ENCODE data around the gene FOXL3.

FOXL3 gene

DNA sequence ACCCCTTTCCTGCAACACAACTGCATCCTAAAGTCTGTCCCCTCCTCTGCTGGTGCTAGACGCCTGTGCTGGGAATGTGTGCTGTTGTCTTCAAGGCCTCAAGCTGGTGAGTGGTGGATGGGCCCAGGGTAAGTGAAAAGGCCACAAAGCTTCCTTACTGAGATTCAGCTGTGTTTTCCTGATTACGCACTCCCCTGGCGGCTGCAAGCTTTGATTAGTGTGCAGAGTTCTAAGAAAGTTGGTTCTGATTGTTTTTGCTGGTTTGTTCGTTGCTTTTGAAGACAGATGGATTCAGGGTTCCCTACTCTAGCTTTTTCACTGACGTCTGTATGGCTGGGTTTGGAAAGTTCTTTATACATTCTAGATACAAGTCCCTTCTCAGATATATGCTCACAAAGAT is 11.9 kb upstream of the FOXL3 start:
- no peaks in the 10 kb centered on the region for H3K79me1 ChIP-seq (ENCODE audit: low read length)
- H3K36me3 ChIP-seq (ENCODE audit: control insufficient read depth, insufficient read depth, low read length), result no peaks in the 10 kb centered on the region
- H3K79me2 ChIP-seq (ENCODE audit: control insufficient read depth, insufficient read depth, low read length), result no peaks in the 10 kb centered on the region
- H2BK5ac ChIP-seq (ENCODE audit: low read length), result no peak overlapping the region
- no CpG with 5 or more reads among the region's 5 CpGs for WGBS (ENCODE audit: extremely low coverage, insufficient coverage, low lambda C conversion rate)
- no peak overlapping the region for H4K5ac ChIP-seq (ENCODE audit: low read length)
- H2BK120ac ChIP-seq (ENCODE audit: low read depth, low read length), result no peak overlapping the region
- no peak overlapping the region for H3K18ac ChIP-seq (ENCODE audit: low read length)
- H2AK5ac ChIP-seq (ENCODE audit: low read length), result no peak overlapping the region
- no peaks in the 10 kb centered on the region for H3K27me3 ChIP-seq (ENCODE audit: insufficient read depth, low read length, poor library complexity)
- no peak overlapping the region for H3K4me3 ChIP-seq (ENCODE audit: low read length)
- no peak overlapping the region for H3K56ac ChIP-seq (ENCODE audit: low read length)
- H4K8ac ChIP-seq (ENCODE audit: low read depth, low read length), result no peak overlapping the region
- DNase-seq, result no peak
- no peak overlapping the region for H2BK15ac ChIP-seq (replicated peaks; ENCODE audit: low read depth)
- H3K23ac ChIP-seq (ENCODE audit: low read length), result no peak overlapping the region
- no peaks in the 10 kb centered on the region for H3K4me1 ChIP-seq (ENCODE audit: control insufficient read depth, low read depth, low read length)
- H3K4ac ChIP-seq (ENCODE audit: low read depth, low read length), result no peak overlapping the region
- no peak overlapping the region for H3K27ac ChIP-seq (ENCODE audit: low read depth, low read length)
- no peak overlapping the region for H3K9ac ChIP-seq (ENCODE audit: low read length)
- no peak overlapping the region for H3K4me2 ChIP-seq (ENCODE audit: low read length)

DNA sequence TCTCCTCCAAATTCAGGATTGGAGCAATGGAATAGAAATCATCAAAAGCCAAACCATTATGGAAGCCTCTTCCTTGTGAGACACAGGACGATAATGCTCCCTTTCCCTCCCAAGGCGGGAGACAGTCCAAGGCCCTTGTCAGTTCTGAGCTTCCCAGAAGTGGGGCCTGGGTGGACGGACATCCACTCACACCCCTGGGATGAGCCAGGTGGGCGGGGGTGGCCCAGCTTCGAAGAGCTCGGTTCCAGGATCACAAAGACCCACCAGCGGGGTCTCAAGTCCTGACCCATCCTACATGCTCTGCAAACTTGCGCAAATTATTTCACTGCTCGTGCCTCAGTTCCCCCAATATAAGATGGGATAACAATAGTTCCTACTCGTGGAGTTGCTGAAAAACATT is 10.1 kb upstream of the FOXL3 start:
- Histone ChIP-seq H3K27me3 (ENCODE audit: insufficient read depth, low read length, poor library complexity) (no peaks in the 10 kb centered on the region), H3K4me3 (ENCODE audit: low read length) (no peak overlapping the region), H3K4me2 (ENCODE audit: low read length) (no peak overlapping the region), H4K5ac (ENCODE audit: low read length) (no peak overlapping the region), H3K56ac (ENCODE audit: low read length) (no peak overlapping the region), H3K36me3 (ENCODE audit: control insufficient read depth, insufficient read depth, low read length) (no peaks in the 10 kb centered on the region), H3K27ac (ENCODE audit: low read depth, low read length) (no peak overlapping the region), H4K8ac (ENCODE audit: low read depth, low read length) (no peak overlapping the region), H3K4me1 (ENCODE audit: control insufficient read depth, low read depth, low read length) (no peaks in the 10 kb centered on the region), H2BK120ac (ENCODE audit: low read depth, low read length) (no peak overlapping the region), H2BK15ac (replicated peaks; ENCODE audit: low read depth) (no peak overlapping the region), H3K18ac (ENCODE audit: low read length) (no peak overlapping the region), H3K79me1 (ENCODE audit: low read length) (no peaks in the 10 kb centered on the region), H3K4ac (ENCODE audit: low read depth, low read length) (no peak overlapping the region), H2AK5ac (ENCODE audit: low read length) (no peak overlapping the region), H2BK5ac (ENCODE audit: low read length) (no peak overlapping the region), H3K9ac (ENCODE audit: low read length) (no peak overlapping the region), H3K23ac (ENCODE audit: low read length) (no peak overlapping the region), H3K79me2 (ENCODE audit: control insufficient read depth, insufficient read depth, low read length) (no peaks in the 10 kb centered on the region)
- WGBS (ENCODE audit: extremely low coverage, insufficient coverage, low lambda C conversion rate), result no CpG with 5 or more reads among the region's 10 CpGs
- DNase-seq, result no peak

DNA sequence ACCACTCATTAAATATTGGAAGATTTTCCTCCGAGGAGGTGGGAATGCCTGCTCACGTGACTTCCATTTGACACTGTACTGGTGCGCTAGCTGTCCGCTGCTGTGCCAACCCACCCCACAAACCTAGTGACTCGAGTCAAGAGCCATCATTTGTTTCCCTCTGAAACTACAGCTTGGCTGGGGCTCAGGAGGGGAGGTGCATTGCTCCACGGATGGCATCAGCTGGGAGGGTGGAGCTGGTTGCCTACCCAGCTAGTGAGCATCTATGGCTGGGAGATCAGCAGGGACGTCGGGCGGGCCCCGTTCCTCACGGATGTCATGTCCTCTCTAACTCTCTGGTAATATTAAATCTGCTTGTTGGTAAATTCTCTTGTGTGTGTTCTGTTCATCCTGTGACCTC is 9.5 kb upstream of the FOXL3 start:
- no peaks in the 10 kb centered on the region for H3K79me2 ChIP-seq (ENCODE audit: control insufficient read depth, insufficient read depth, low read length)
- no peak overlapping the region for H3K27ac ChIP-seq (ENCODE audit: low read depth, low read length)
- H3K4me1 ChIP-seq (ENCODE audit: control insufficient read depth, low read depth, low read length), result no peaks in the 10 kb centered on the region
- WGBS (ENCODE audit: extremely low coverage, insufficient coverage, low lambda C conversion rate), result no CpG with 5 or more reads among the region's 11 CpGs
- H4K8ac ChIP-seq (ENCODE audit: low read depth, low read length), result no peak overlapping the region
- no peak overlapping the region for H3K23ac ChIP-seq (ENCODE audit: low read length)
- no peak overlapping the region for H3K56ac ChIP-seq (ENCODE audit: low read length)
- no peak overlapping the region for H2BK120ac ChIP-seq (ENCODE audit: low read depth, low read length)
- no peak overlapping the region for H3K4me2 ChIP-seq (ENCODE audit: low read length)
- no peak overlapping the region for H3K9ac ChIP-seq (ENCODE audit: low read length)
- H2AK5ac ChIP-seq (ENCODE audit: low read length), result no peak overlapping the region
- no peak overlapping the region for H2BK15ac ChIP-seq (replicated peaks; ENCODE audit: low read depth)
- H3K18ac ChIP-seq (ENCODE audit: low read length), result no peak overlapping the region
- no peak overlapping the region for H3K4ac ChIP-seq (ENCODE audit: low read depth, low read length)
- H3K79me1 ChIP-seq (ENCODE audit: low read length), result no peaks in the 10 kb centered on the region
- no peaks in the 10 kb centered on the region for H3K36me3 ChIP-seq (ENCODE audit: control insufficient read depth, insufficient read depth, low read length)
- no peak overlapping the region for H3K4me3 ChIP-seq (ENCODE audit: low read length)
- no peak overlapping the region for H4K5ac ChIP-seq (ENCODE audit: low read length)
- DNase-seq, result no peak
- H2BK5ac ChIP-seq (ENCODE audit: low read length), result no peak overlapping the region
- no peaks in the 10 kb centered on the region for H3K27me3 ChIP-seq (ENCODE audit: insufficient read depth, low read length, poor library complexity)

DNA sequence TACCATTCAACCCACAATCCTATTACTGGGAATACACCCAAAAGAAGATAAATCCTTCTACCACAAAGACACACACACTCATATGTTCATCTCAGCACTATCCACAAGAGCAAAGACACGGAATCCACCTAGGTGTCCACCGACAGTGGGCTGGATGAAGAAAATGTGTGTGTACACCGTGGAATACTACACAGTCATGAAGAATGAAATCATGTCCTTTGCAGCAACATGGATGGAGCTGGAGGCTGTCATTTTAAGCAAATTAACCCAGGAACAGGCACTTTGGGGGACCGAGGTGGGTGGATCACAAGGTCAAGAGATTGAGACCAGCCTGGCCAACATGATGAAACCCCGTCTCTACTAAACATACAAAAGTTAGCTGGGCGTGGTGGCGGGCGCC is 8.3 kb upstream of the FOXL3 start:
- Histone ChIP-seq H4K5ac (ENCODE audit: low read length) (no peak overlapping the region), H3K36me3 (ENCODE audit: control insufficient read depth, insufficient read depth, low read length) (no peaks in the 10 kb centered on the region), H3K79me1 (ENCODE audit: low read length) (no peaks in the 10 kb centered on the region), H3K27ac (ENCODE audit: low read depth, low read length) (no peak overlapping the region), H2BK15ac (replicated peaks; ENCODE audit: low read depth) (no peak overlapping the region), H3K56ac (ENCODE audit: low read length) (no peak overlapping the region), H3K18ac (ENCODE audit: low read length) (no peak overlapping the region), H2BK120ac (ENCODE audit: low read depth, low read length) (no peak overlapping the region), H3K4me1 (ENCODE audit: control insufficient read depth, low read depth, low read length) (no peaks in the 10 kb centered on the region), H3K79me2 (ENCODE audit: control insufficient read depth, insufficient read depth, low read length) (no peaks in the 10 kb centered on the region), H3K23ac (ENCODE audit: low read length) (no peak overlapping the region), H2AK5ac (ENCODE audit: low read length) (no peak overlapping the region), H3K4ac (ENCODE audit: low read depth, low read length) (no peak overlapping the region), H3K9ac (ENCODE audit: low read length) (no peak overlapping the region), H2BK5ac (ENCODE audit: low read length) (no peak overlapping the region), H3K27me3 (ENCODE audit: insufficient read depth, low read length, poor library complexity) (no peaks in the 10 kb centered on the region), H4K8ac (ENCODE audit: low read depth, low read length) (no peak overlapping the region), H3K4me3 (ENCODE audit: low read length) (no peak overlapping the region), H3K4me2 (ENCODE audit: low read length) (no peak overlapping the region)
- WGBS (ENCODE audit: extremely low coverage, insufficient coverage, low lambda C conversion rate), result no CpG with 5 or more reads among the region's 8 CpGs
- DNase-seq, result no peak

DNA sequence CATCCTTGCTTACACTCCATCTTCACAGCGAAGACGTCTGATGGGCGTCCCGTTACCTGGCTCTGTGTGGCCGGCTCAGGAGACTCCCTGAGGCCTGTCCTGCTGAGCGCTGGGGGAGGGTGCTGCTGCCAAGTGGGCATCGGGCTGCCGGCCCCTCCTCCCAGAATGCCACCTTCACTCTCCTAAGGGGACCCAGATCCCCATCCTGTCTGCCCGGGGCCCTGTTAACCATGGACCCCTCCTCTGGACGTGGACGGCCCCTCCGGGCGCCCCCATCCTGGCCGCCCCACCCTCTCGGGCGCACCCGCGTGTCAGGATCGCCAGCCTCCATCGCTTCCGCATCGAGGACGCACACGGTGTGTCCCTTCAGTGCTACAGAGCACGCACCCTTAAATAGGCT is 7.3 kb upstream of the FOXL3 start:
- DNase-seq, result no peak
- Histone ChIP-seq H2BK5ac (ENCODE audit: low read length) (no peak overlapping the region), H3K9ac (ENCODE audit: low read length) (no peak overlapping the region), H3K27ac (ENCODE audit: low read depth, low read length) (no peak overlapping the region), H4K5ac (ENCODE audit: low read length) (no peak overlapping the region), H3K4me2 (ENCODE audit: low read length) (no peak overlapping the region), H3K79me2 (ENCODE audit: control insufficient read depth, insufficient read depth, low read length) (no peaks in the 10 kb centered on the region), H3K4me1 (ENCODE audit: control insufficient read depth, low read depth, low read length) (no peaks in the 10 kb centered on the region), H3K36me3 (ENCODE audit: control insufficient read depth, insufficient read depth, low read length) (no peaks in the 10 kb centered on the region), H3K27me3 (ENCODE audit: insufficient read depth, low read length, poor library complexity) (no peaks in the 10 kb centered on the region), H3K79me1 (ENCODE audit: low read length) (no peaks in the 10 kb centered on the region), H4K8ac (ENCODE audit: low read depth, low read length) (no peak overlapping the region), H3K4ac (ENCODE audit: low read depth, low read length) (no peak overlapping the region), H3K23ac (ENCODE audit: low read length) (no peak overlapping the region), H2AK5ac (ENCODE audit: low read length) (no peak overlapping the region), H2BK15ac (replicated peaks; ENCODE audit: low read depth) (no peak overlapping the region), H3K4me3 (ENCODE audit: low read length) (no peak overlapping the region), H2BK120ac (ENCODE audit: low read depth, low read length) (no peak overlapping the region), H3K56ac (ENCODE audit: low read length) (no peak overlapping the region), H3K18ac (ENCODE audit: low read length) (no peak overlapping the region)
- WGBS (ENCODE audit: extremely low coverage, insufficient coverage, low lambda C conversion rate), result no CpG with 5 or more reads among the region's 25 CpGs

DNA sequence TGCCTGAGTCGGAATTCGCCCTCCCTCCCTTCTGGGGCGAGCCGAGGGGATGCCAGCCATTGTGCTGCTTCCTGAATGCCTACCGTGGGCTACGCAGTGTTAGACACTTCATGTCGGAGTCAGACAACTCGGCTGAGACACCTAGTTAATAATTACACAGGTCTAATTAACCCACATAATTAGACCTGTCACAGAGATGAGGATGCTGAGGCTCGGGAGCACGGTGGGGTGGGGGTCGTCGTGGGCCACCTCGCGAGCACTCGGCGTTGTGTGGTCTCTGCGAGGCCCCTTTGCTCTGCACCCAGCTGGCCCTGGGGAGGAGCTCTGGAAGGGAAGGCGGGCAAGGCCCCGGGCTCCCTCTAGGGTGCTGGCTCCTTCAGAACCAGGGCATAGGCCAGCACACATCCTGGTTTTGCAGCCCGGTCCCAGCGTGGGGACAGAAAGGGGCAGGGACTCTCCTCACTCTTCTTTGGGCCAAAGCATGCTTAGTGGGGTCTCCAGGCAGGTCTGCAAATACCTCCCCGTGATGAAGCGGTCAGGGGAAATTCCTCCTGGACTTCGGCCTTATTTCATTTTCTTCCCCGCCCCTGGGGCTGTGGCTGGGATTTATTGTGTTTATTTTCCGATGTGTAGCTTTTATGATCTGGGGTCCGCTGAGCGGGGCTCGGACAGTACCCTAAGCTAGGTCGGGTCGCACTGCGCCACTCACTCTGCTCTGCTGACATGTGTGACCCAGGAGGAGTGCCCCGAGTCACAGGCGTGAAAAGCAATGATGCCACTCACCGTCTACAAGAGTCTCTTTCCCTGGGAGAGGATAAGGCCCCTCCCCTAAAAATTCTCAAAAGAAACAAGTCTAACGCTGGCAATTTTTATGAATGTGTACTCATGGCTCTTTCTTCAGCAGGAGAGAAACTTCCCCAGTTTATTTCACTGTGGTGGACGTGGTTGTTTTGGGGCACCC is 4.9 kb upstream of the FOXL3 start:
- no peak overlapping the region for H3K4me3 ChIP-seq (ENCODE audit: low read length)
- no peak overlapping the region for H3K4me2 ChIP-seq (ENCODE audit: low read length)
- DNase-seq, result no peak
- H3K27me3 ChIP-seq (ENCODE audit: insufficient read depth, low read length, poor library complexity), result peaks cover 15% of the 10 kb centered on the region
- H3K18ac ChIP-seq (ENCODE audit: low read length), result no peak overlapping the region
- no CpG with 5 or more reads among the region's 37 CpGs for whole genome bisulfite sequencing (ENCODE audit: extremely low coverage, insufficient coverage, low lambda C conversion rate)
- no peak overlapping the region for H3K9ac ChIP-seq (ENCODE audit: low read length)
- H2BK5ac ChIP-seq (ENCODE audit: low read length), result no peak overlapping the region
- H2BK15ac ChIP-seq (replicated peaks; ENCODE audit: low read depth), result no peak overlapping the region
- no peaks in the 10 kb centered on the region for H3K4me1 ChIP-seq (ENCODE audit: control insufficient read depth, low read depth, low read length)
- no peak overlapping the region for H3K56ac ChIP-seq (ENCODE audit: low read length)
- no peak overlapping the region for H3K4ac ChIP-seq (ENCODE audit: low read depth, low read length)
- H2BK120ac ChIP-seq (ENCODE audit: low read depth, low read length), result no peak overlapping the region
- no peak overlapping the region for H3K23ac ChIP-seq (ENCODE audit: low read length)
- no peaks in the 10 kb centered on the region for H3K79me2 ChIP-seq (ENCODE audit: control insufficient read depth, insufficient read depth, low read length)
- H3K36me3 ChIP-seq (ENCODE audit: control insufficient read depth, insufficient read depth, low read length), result no peaks in the 10 kb centered on the region
- no peak overlapping the region for H3K27ac ChIP-seq (ENCODE audit: low read depth, low read length)
- no peaks in the 10 kb centered on the region for H3K79me1 ChIP-seq (ENCODE audit: low read length)
- no peak overlapping the region for H4K5ac ChIP-seq (ENCODE audit: low read length)
- H2AK5ac ChIP-seq (ENCODE audit: low read length), result no peak overlapping the region
- H4K8ac ChIP-seq (ENCODE audit: low read depth, low read length), result no peak overlapping the region

All from mesendoderm (in vitro differentiated cells).